DMS79 treated with DMSO at 0.1 percent for 48 hours (cell line): ENCODE measurements around the gene TCF4.

ENCODE experiments used
- DNase-seq: peaks from one replicate; lab custom pipeline; 2025; lab: John Stamatoyannopoulos, UW

The TCF4 gene

GRCh38 chr18:55320424-55321264 lies 267.3 kb downstream of the TCF4 start:
- no peak for DNase-seq

DNA sequence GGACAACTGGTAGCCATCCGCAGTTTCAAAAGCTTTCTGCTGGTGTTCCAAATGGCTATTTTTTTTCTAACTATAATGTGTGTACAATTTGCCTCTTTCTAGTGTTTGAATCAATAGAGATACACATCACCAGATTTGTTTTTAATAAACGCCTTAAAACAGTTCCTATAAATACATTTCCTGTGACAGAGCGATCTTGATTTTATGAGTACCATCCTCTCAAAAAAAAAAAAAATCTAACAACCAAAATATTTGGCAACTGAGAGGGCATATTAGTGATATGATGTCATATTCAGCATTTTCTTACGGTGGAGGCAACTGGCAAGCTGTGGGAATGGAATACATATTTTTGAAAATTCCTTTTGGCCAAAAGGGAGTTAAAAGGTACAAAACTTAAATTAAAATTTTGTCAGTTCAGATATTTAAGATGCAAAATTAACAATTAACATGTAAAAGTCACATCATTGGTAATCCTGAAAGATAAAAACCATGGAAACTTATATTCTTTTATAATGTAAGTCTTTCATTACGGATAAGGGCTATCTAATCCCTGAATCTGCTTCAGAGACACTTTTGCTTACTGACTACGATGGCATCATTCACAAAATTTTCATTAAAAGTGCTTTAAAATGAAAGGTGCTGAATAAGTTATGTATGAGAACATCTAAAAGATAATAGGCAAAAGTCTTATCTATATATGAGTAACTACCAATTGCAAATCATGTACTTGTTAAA lies 268.4 kb downstream of the TCF4 start:
- DNase-seq: no peak

DNA sequence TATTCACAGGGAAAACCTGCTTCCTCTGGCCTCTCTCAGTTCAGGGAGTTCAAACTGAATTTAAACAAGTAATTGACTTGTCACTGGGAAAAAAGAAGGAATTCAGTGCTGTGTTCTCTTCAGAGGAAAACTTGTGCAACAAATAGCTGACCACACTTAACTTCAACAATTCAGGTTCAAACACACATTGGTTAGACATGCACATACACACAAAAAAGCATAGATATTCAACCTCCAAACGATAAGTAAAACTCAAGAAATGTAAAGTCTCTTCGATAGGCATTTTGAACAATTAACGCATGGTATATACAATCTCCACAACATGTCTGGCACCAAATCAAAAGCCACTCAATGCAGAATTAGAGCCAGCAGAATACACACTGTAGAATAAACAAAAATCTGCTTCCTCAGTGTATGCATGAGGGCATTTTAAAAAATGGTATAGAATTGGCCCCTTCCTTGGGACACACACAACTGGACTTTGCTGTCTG lies 269.0 kb downstream of the TCF4 start:
- no peak for DNase-seq

DNA sequence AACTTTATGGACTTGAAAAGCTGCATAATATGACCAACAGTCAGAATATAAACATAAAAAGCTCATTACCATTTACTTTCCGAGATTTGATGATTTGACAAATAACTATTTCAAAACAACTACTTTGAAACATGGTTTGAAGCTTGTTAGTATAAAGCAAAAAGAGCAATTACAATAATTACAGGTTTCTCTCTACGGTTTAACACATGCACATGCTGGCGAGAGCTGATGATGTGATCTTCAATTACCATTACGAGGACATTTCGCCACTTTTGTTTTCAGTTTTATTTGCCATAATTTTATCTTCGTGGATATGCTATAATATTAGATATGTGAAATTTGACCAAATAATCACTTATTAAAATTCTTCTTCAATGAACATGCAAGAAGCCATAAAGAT lies 270.1 kb downstream of the TCF4 start:
- no peak for DNase-seq

- no peak for DNase-seq
These were observed 270.7 kb downstream of the TCF4 start for GRCh38 chr18:55317324-55317723.

DNA sequence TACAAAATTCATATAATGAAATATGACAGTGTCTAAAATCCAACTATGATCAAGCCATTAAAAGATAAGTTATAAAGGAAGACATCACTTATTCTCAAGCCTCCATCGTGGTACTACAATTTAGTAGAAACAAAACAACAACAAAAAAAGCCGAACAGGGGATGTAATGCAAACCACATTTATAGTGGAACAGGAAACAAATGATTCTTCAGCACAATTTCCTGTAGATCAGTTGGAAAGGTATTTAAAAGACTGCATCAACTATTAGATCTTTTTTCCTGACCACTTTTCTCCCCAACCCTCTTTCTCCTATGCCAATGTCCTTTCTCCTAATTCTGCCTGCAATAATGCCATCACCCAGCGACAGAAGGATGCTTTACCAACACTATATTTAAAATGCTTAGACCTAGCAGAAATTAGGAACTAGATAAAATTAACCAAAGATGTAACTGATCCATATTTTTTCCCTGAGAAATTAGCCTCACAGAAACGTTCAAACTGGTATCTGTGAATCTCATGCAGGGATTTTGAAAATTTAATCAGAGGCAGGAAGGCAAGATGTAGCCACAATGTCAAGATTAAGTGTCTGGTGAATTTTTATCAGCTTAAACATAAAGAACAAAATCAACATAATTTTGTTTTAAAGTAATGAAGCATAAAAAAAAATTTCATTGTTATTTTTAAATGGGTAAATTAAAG lies 271.4 kb downstream of the TCF4 start:
- no peak for DNase-seq

DNA sequence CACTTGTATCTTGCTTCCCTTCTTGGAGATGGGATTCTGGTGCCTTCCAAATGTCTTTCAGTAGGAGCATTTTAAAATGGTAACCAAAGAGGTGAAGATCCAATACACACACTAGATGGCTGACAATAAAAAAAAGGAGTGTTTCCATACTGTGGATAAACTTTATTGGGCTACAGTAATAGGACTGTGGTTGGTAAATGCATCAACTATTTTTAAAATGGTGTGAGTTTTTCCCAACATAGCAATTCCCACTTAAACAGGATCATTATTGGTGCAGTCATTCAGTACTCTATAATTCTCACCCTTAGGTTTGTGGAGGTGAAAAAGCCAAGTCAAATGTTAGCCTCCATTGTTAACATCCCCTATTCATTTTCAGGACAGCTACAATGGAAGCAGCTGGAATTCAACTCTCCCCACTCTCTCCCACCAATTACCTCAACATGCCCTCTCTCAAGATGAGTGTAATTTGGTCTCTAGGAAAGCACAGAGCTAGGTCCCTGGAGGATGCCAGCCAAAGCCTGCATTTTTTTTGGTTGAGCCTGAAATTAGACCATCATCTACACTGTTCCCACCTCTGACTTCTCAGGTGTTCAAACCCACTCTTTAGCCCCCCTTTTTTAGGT lies 273.3 kb downstream of the TCF4 start:
- no peak for DNase-seq

DNA sequence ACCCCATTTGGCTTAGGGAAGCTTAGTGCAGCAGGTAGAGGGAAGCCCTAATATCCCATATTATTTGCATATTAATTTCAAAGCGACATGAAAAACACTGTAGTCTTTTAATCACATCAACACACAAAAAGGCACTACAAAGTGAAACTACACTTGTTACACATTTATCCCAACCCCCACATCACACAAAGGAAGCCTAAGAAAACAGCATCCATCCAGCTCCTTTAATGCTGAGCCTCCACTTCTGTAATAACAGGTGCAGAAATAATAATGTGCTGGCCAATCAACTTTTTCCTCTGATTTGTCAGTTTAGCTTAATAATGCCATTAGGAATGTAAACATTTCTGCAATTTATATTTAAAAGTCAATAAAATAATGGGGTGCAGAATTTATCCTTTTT lies 274.0 kb downstream of the TCF4 start:
- DNase-seq: no peak

DNA sequence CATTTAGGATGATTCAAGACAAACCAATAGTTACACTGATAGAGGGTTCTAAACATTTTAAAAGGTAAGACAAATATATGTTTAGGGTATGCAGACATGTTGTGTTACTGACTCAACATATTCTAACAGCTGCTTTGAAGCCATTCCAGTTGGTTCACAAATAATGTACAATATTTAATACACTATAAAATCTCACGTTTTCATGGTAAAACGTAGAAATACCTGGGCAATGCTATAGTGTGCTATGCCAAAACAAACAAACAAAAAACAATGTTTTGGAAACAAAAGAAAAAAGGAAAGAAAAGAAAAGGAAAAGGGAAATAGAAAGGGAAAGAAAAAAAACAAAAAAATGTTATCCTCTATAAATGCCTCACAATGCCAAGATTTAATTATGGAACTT lies 277.1 kb downstream of the TCF4 start:
- no peak for DNase-seq

DNA sequence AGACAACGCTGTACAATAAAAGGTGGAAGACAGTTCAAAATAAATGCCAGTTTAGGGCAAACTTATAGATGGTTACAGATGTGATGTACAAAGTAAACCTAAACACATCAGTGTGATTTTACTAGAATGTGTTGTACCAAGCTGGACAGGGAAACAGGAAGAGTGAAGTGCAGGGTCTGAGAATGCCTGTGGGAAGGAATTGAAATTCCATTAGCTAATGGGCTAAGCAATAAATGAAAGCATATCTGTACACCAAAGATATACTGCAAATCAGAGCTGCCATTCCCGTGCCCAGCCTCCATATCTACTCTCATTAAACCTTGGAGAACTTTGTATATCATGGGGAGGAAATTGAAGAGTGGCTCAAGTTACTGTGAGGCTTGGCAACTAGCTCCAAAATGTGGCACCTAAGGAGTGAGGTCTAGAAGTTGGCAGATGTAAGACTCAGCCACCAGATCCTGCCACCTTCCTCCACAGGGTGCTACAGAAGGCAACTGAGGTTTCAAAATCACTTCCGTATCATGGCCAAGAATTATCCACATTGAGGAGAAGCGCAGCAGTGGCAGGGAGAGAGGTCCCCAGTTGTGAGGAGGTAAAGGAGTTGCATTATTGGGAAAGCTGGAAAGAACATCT lies 277.8 kb downstream of the TCF4 start:
- DNase-seq: no peak

GRCh38 chr18:55309249-55309648 lies 278.7 kb downstream of the TCF4 start:
- no peak for DNase-seq

DNA sequence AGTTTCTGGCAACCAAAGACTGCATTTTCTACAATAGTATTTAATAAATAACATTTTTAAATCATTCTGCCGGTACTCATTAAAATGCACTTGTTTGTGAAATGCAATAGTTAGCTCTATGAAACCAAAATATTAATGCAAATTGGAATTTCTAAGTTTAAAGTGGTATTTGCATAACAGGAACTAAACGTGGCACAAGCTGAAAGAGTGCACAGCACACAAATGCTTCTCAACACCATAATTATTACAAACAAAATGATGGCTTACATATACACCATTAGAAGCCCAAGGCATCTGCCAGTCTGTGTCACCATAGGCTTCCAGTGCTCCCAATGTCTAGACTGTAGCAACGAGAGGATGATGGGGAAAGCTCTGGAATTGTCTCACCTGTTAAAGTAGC lies 280.5 kb downstream of the TCF4 start:
- DNase-seq: no peak

GRCh38 chr18:55306359-55307024 lies 281.5 kb downstream of the TCF4 start:
- no peak for DNase-seq

DNA sequence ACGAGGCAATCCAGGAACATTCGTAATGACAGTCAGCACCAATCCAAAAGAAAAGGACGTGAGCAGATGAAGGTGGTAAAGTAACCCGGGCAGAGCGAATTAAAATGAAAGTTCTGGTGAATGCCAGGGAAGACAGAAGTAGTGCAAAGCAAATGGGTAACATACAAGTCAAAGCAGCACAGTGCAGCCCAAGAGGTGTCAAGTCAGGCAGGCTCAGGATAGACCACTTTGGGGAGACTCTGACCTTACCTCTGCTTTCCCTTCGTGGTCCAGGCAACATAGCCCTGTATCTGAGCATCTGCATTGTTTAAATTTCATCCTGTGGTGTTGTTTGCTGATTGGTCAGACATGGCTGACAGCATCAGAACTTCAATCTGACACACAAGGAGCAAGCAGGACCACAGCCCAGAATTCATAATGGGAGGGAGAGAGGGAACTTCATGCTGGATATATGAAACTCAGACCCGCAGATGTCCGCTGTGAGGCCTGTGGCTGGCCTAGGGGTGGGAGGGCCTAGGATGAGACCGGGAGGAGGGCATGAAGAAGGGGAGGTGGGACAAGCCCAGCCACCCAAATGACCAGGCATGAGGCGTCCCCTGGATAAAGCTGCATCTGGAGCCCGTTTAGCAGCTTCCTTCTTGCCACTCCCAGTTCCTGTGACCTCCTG lies 285.7 kb downstream of the TCF4 start:
- DNase-seq: no peak

- DNase-seq: no peak
These were observed 286.2 kb downstream of the TCF4 start for GRCh38 chr18:55301824-55302166.

GRCh38 chr18:55300936-55301531 lies 287.0 kb downstream of the TCF4 start:
- no peak for DNase-seq

GRCh38 chr18:55300421-55300935 lies 287.5 kb downstream of the TCF4 start:
- DNase-seq: no peak

- no peak for DNase-seq
These were observed 291.2 kb downstream of the TCF4 start for GRCh38 chr18:55296778-55297177.

GRCh38 chr18:55296115-55296514 lies 291.9 kb downstream of the TCF4 start:
- DNase-seq: no peak

DNA sequence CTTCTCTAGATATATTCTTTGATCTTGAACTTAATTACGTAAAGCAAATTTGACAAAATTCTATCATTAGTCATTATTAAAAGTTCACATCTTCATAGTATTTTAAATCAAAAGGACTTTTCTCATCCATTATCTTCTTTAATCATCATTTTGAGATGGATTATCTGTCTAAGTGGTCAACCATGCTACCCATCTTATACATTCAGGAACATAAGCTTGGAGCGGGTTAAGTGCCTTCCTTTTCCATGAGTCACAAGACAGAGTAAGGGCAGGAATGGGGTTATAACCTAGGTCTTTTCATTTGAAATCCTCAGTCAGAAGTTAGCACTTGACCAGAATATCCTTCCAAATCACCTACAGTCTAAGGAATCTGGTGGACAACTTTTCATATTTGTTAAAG lies 297.1 kb downstream of the TCF4 start:
- no peak for DNase-seq
